Tibial nerve (tissue), 4 donors: ENCODE data around the gene BPI. TPM values are rescaled to one million over a fixed set of nuclear protein-coding genes. Genes with fewer than 3 reads are reported as not detected.
A peak's percentile ranks its signal among the peaks of the same experiment; 100 is the strongest.
"Not testable (repeated sequence)": the region's sequence is repeated elsewhere in the genome, so short reads cannot be mapped to it uniquely, and the experiment has no call there.

Source experiments
- DNase-seq, 2 donors: peaks; one replicate each; pipeline ENCODE4 v3.0.0-alpha.2; 2019; ENCODE audit warnings: low spot score in 2 of 2
- H3K27ac ChIP-seq, 4 donors: fragments of 200-600 bp; sonication (generic) in 3 of 4; one replicate each; pipeline ENCODE4 v1.5.1; 2017 to 2019; ENCODE audit warnings: mild to moderate bottlenecking in 1 of 4
- H3K27me3 ChIP-seq, 2 donors: fragments of 200-600 bp; sonication (generic) in 1 of 2; one replicate each; pipeline versions ENCODE4 v1.5.1 to v1.6.0; 2017 to 2019
- H3K36me3 ChIP-seq, 3 donors: fragments of 200-600 bp; sonication (generic); one replicate each; pipeline ENCODE4 v1.5.1; 2018 to 2019
- H3K4me1 ChIP-seq, 4 donors: fragments of 200-600 bp; sonication (generic) in 3 of 4; one replicate each; pipeline ENCODE4 v1.5.1; 2017 to 2019
- H3K4me3 ChIP-seq, 4 donors: fragments of 200-600 bp; sonication (generic) in 3 of 4; one replicate each; pipeline ENCODE4 v1.5.1; 2017 to 2019; ENCODE audit warnings: mild to moderate bottlenecking in 1 of 4, moderate library complexity in 1 of 4
- H3K9me3 ChIP-seq, 4 donors: fragments of 200-600 bp; sonication (generic) in 3 of 4; one replicate each; pipeline ENCODE4 v1.5.1; 2017 to 2019
- CTCF ChIP-seq, 5 experiments: fragments of 200-600 bp in 3 of 5; fragments of 450-650 bp in 2 of 5; sonication (generic) in 3 of 5; IDR thresholded peaks; one replicate each; pipeline ENCODE4 v1.5.1; 2016 to 2019; ENCODE audit warnings: antibody characterized with exemption in 5 of 5, mild to moderate bottlenecking in 3 of 5, moderate library complexity in 2 of 5
- EP300 ChIP-seq, 2 donors: sonication (generic); formaldehyde crosslinking; IDR thresholded peaks; one replicate each; pipeline ENCODE4 v1.6.1; 2017; ENCODE audit warnings: antibody characterized with exemption in 2 of 2, mild to moderate bottlenecking in 1 of 2
- POLR2A ChIP-seq, 2 donors: fragments of 450-650 bp; IDR thresholded peaks; one replicate each; pipeline ENCODE4 v1.6.1; 2017; ENCODE audit warnings: antibody characterized with exemption in 2 of 2, mild to moderate bottlenecking in 2 of 2, moderate library complexity in 2 of 2
- WGBS, 2 donors: methylation state at CpG; one replicate each; pipeline ENCODE4 v1.1.5; 2018; 5-methylcytosine and 5-hydroxymethylcytosine counted together
- total RNA-seq, 4 donors: library from RNA; depleted of rRNA; stranded (reverse); fragments of >200 nt; gene quantifications; one replicate each; pipeline ENCODE4 v1.1.0, GENCODE V29; 2016

BPI gene
- total RNA-seq, 4 donors from 2014 or later, result 0.84 TPM; not detected in 3

DNA sequence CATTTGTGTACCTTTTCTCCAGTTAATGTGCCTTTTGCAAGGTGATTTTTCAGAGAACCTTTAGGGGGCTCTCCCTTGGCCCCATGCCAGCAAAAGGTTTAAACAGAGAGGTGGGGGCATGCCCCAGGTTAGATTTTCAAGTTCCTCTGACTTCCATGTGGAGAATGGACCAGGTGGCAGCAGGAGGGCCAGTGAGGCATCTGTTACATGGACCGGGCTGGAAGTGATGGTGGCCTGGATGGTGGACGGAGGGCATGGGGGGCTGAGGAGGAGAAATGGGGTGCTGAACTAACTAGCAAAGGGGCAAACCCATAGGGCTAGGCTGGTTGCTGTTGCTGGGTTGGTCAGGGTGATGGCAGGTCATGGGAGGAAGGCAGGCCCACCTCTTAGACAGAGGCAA is 20.7 kb upstream of the BPI start:
- H3K27ac ChIP-seq, result no peak overlapping the region
- DNase-seq, result no peak
- 93 to 100% methylated on average over 2 of the region's 2 CpGs for WGBS, 2 donors
- H3K36me3 ChIP-seq, result no peaks in the 10 kb centered on the region
- no peak overlapping the region for H3K4me3 ChIP-seq
- H3K9me3 ChIP-seq, result no peaks in the 10 kb centered on the region
- TF ChIP-seq CTCF (IDR thresholded peaks at IDR 0.05), result no peak
- TF ChIP-seq EP300 (IDR thresholded peaks at IDR 0.05), result no peak
- no peak for TF ChIP-seq POLR2A (IDR thresholded peaks at IDR 0.05)
- H3K4me1 ChIP-seq, result peaks cover 0 to 42% (median 22%) of the 10 kb centered on the region in 4 donors
- no peaks in the 10 kb centered on the region for H3K27me3 ChIP-seq

DNA sequence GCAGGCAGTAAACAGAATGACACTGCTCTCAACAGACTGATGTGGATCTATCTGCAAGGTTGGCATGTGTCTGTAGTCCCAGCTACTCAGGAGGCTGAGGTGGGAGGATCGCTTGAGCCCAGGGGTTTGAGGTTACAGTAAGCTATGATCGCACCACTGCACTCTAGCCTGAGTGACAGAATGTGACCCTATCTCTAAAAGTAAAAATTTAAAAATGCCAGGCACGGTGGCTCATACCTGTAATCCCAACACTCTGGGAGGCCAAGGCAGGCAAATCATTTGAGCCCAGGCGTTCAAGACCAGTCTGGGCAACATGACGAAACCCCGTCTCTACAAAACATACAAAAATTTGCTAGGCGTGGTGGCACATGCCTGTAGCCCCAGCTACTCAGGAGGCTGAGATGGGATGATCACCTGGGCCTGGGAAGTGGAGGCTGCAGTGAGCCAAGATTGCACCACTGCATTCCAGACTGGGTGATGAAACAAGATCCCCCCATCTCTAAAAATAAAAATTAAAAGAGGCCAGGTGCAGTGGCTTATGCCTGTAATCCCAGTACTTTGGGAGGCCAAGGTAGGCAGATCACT is 19.8 kb upstream of the BPI start:
- H3K4me1 ChIP-seq, result peaks cover 0 to 39% (median 23%) of the 10 kb centered on the region in 4 donors
- H3K4me3 ChIP-seq, H3K36me3 ChIP-seq, DNase-seq, H3K9me3 ChIP-seq, H3K27me3 ChIP-seq, H3K27ac ChIP-seq: not testable (repeated sequence)
- 92 to 93% methylated on average over 7 of the region's 7 CpGs for WGBS, 2 donors

GRCh38 chr20:38284893-38285444 is 19.0 kb upstream of the BPI start:
- no peak overlapping the region for H3K27ac ChIP-seq
- no peaks in the 10 kb centered on the region for H3K27me3 ChIP-seq
- H3K4me1 ChIP-seq, result peaks cover 0 to 31% (median 20%) of the 10 kb centered on the region in 4 donors
- no peaks in the 10 kb centered on the region for H3K36me3 ChIP-seq
- DNase-seq, result no peak
- no peaks in the 10 kb centered on the region for H3K9me3 ChIP-seq
- no peak for TF ChIP-seq CTCF (IDR thresholded peaks at IDR 0.05)
- no peak for TF ChIP-seq EP300 (IDR thresholded peaks at IDR 0.05)
- TF ChIP-seq POLR2A (IDR thresholded peaks at IDR 0.05), result no peak
- H3K4me3 ChIP-seq, result no peak overlapping the region
- 88 to 91% methylated on average over 5 of the region's 5 CpGs for WGBS, 2 donors

DNA sequence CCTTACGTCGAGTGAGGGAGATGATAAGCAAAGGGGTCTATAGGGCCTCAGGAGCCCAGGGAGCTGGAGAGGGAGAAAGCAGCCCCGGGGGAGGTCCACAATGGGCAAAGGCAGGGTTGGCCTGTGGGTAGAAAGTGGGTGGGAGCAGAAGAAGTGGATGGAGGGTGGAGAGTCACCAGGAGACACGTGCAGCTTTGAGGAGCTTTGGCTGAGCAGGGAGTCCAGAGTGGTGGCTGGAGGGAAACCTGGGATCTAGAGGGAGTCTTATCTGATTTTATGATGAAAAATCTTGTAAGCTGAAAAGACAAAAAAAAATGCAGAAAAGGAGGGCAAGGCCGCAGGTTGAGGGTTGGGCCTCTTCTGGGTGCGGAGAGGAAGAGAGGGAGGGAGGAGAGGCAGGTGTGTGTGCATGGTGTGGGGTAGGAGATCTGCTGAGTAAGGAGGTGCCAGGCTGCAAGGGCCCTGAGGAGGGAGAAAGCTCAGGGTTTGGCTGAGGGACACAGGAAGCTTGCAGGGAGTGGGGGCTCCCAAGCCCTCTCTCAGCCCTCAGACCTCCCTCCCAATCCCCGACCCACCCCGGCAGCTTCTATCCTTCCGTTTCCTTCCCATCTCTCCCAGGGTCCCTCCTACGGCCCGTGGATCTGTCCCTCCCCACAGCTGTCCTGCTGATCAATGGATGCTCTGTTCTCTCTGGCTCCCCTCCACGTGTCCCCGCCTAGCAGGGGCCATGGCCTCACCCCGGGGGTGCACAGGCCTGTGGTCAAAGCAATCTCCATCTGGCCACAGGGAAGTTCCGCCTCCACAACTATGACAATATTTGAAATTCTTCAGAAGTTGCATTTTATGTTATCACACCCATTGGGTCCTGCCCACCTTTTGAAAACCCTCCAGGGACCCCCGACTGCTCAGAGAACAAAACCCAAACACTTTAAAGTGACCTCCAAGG is 17.1 kb upstream of the BPI start:
- no peaks in the 10 kb centered on the region for H3K9me3 ChIP-seq
- H3K27me3 ChIP-seq, result no peaks in the 10 kb centered on the region
- peak overlapping the region in 3 of 4 donors; percentile 2 to 70 (median 70) for H3K27ac ChIP-seq
- WGBS, 2 donors, result 25 to 29% methylated on average over 16 of the region's 16 CpGs
- TF ChIP-seq POLR2A (IDR thresholded peaks at IDR 0.05) (no peak), EP300 (IDR thresholded peaks at IDR 0.05) (peak in 1 of 2 donors; percentile 34), CTCF (IDR thresholded peaks at IDR 0.05) (no peak)
- DNase-seq, result peak in 1 of 2 donors; percentile 42
- peaks cover 0 to 33% (median 20%) of the 10 kb centered on the region in 4 donors for H3K4me1 ChIP-seq
- no peak overlapping the region for H3K4me3 ChIP-seq
- H3K36me3 ChIP-seq, result no peaks in the 10 kb centered on the region

DNA sequence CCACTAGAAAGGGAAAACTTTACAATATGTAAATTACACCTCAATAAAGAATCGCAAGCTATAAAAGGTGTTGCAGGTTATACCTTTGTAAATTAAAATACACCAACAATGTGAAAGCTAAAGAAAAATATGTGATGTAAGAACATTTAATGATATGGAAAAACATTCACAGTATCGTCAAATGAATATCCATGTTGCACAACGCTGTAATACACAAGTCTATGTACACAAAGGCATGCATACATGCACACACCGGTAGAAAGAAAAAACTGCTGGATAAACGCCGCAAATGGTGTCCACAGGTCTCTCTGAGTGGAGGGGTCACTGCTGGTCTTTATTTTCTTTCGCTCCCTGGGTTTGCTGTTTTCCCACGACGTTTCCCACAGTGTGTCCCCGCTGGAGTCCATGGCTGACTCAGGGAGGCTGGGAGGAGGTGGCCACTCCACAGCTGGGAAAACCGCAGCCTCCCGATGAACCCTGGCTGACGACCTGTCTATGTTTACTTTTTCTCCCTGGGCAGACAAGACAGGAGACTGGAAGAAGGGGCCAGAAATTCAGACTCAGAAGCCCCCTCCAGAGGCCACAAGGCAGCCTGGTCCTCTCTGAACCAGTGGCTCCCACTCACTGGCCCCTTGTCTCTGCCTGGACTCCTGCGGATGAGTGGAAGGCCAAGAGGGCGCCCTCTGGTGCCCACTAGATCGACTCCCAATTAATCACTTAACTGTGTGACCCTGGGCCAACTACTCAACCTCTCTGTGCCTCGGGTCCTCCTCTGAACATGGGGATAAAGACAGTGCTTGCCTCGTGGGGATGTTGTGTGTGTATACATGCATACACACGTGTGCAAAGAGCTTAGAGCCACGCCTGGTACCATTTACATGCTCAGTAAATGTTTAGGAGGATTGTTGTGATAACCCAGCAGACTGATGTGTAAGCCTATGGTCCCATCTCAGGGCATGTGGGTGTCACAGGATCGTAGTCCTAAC is 12.8 kb upstream of the BPI start:
- Histone ChIP-seq H3K4me3 (no peak overlapping the region), H3K4me1 (peaks cover 0 to 49% (median 20%) of the 10 kb centered on the region in 4 donors), H3K27me3 (no peaks in the 10 kb centered on the region), H3K27ac (peak overlapping the region in 1 of 4 donors; percentile 2), H3K9me3 (no peaks in the 10 kb centered on the region), H3K36me3 (no peaks in the 10 kb centered on the region)
- WGBS, 2 donors, result 40 to 50% methylated on average over 20 to 21 of the region's 21 CpGs
- peak in 3 of 5 experiments; percentile 17 to 44 (median 27) for TF ChIP-seq CTCF (IDR thresholded peaks at IDR 0.05)
- no peak for TF ChIP-seq POLR2A (IDR thresholded peaks at IDR 0.05)
- no peak for TF ChIP-seq EP300 (IDR thresholded peaks at IDR 0.05)
- DNase-seq, result no peak
